Subcutaneous abdominal adipose tissue (tissue), 5 donors: ENCODE results near the gene DCAF10.
"Not testable (repeated sequence)": the region's sequence is repeated elsewhere in the genome, so short reads cannot be mapped to it uniquely, and the experiment has no call there.

Experiments
- H3K27ac ChIP-seq: one replicate; pipeline ENCODE4 v1.7.0; 2013; ENCODE audit warnings: low read depth, mild to moderate bottlenecking, inconsistent platforms, low read length, moderate library complexity
- H3K27me3 ChIP-seq, 5 donors: one replicate each; pipeline ENCODE4 v1.7.0; 2013; ENCODE audit warnings: low read length in 5 of 5, inconsistent platforms in 1 of 5; ENCODE audit not compliant: control insufficient read depth in 5 of 5, insufficient read depth in 4 of 5
- H3K36me3 ChIP-seq, 5 donors: one replicate each; pipeline ENCODE4 v1.7.0; 2013; ENCODE audit warnings: low read length in 5 of 5; ENCODE audit not compliant: control insufficient read depth in 5 of 5, insufficient read depth in 5 of 5
- H3K4me1 ChIP-seq, 5 donors: one replicate each; pipeline ENCODE4 v1.7.0; 2013; ENCODE audit warnings: low read length in 5 of 5, mild to moderate bottlenecking in 3 of 5, moderate library complexity in 1 of 5; ENCODE audit not compliant: control insufficient read depth in 5 of 5, insufficient read depth in 5 of 5
- H3K4me3 ChIP-seq, 5 donors: one replicate each; pipeline ENCODE4 v1.7.0; 2013; ENCODE audit warnings: low read length in 5 of 5, low read depth in 1 of 5
- H3K9ac ChIP-seq, 5 donors: one replicate each; pipeline ENCODE4 v1.7.0; 2013; ENCODE audit warnings: low read length in 5 of 5, mild to moderate bottlenecking in 4 of 5, moderate library complexity in 3 of 5
- H3K9me3 ChIP-seq, 5 donors: one replicate each; pipeline ENCODE4 v1.7.0; 2013; ENCODE audit warnings: low read length in 5 of 5; ENCODE audit not compliant: control insufficient read depth in 5 of 5
- donor health status: healthy.
- donor health status: healthy.
- donor health status: healthy.
- donor health status: healthy.
- donor health status: healthy.

Gene DCAF10

DNA sequence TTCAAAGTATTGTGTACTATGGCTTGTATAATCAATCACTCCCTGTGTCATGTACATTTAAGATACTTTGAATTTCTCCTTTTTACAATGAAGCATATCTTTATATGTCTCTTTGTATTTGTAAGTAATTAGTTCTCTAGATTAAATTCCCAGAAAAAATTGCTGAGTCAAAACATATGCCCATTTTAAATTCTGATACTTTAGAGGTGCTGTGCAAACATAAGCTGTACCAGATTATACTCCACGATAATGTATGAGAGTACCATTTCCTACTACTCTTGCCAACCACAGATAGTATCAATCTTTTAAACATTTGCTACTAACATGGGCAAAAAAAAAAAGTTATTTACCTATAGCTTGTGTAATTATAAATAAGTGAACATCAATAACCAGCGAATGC lies 18.3 kb downstream of the DCAF10 start:
- Histone ChIP-seq H3K27ac (no peak overlapping the region), H3K4me1 (no peaks in the 10 kb centered on the region), H3K36me3 (peaks cover 0 to 21% (median 8%) of the 10 kb centered on the region in 5 donors), H3K9me3 (no peaks in the 10 kb centered on the region), H3K9ac (no peak overlapping the region), H3K27me3 (no peaks in the 10 kb centered on the region), H3K4me3 (no peak overlapping the region)

- no peaks in the 10 kb centered on the region for H3K9me3 ChIP-seq
- H3K27me3 ChIP-seq = no peaks in the 10 kb centered on the region
- H3K27ac ChIP-seq = no peak overlapping the region
- H3K36me3 ChIP-seq = peaks cover 1 to 29% (median 11%) of the 10 kb centered on the region in 5 donors
- H3K9ac ChIP-seq = no peak overlapping the region
- H3K4me1 ChIP-seq = no peaks in the 10 kb centered on the region
- no peak overlapping the region for H3K4me3 ChIP-seq
Observed at GRCh38 chr9:37820142-37820541, 19.5 kb downstream of the DCAF10 start.

DNA sequence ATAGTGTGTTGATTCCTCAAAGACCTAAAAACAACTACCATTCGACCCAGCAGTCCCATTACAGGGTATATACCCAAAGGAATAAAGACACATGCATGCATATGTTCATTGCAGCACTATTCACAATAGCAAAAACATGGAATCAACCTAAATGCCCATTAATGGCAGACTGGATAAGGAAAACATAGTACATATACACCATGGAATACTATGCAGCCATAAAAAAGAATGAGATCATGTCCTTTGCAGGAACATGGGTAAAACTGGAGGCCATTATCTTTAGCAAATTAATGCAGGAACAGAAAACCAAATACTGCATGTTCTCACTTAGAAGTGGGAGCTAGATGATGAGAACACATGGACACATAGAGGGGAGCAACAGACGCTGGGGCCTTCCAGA lies 24.6 kb downstream of the DCAF10 start:
- not testable (repeated sequence) for H3K4me3 ChIP-seq, H3K9ac ChIP-seq, H3K27me3 ChIP-seq, H3K4me1 ChIP-seq, H3K9me3 ChIP-seq, H3K27ac ChIP-seq
- H3K36me3 ChIP-seq = peaks cover 4 to 42% (median 23%) of the 10 kb centered on the region in 5 donors

- no peaks in the 10 kb centered on the region for H3K27me3 ChIP-seq
- peaks cover 4 to 33% (median 19%) of the 10 kb centered on the region in 5 donors for H3K36me3 ChIP-seq
- H3K27ac ChIP-seq = no peak overlapping the region
- no peaks in the 10 kb centered on the region for H3K9me3 ChIP-seq
- H3K4me3 ChIP-seq = no peak overlapping the region
- no peak overlapping the region for H3K9ac ChIP-seq
- no peaks in the 10 kb centered on the region for H3K4me1 ChIP-seq
Observed at GRCh38 chr9:37827483-37828165, 27.0 kb downstream of the DCAF10 start.

DNA sequence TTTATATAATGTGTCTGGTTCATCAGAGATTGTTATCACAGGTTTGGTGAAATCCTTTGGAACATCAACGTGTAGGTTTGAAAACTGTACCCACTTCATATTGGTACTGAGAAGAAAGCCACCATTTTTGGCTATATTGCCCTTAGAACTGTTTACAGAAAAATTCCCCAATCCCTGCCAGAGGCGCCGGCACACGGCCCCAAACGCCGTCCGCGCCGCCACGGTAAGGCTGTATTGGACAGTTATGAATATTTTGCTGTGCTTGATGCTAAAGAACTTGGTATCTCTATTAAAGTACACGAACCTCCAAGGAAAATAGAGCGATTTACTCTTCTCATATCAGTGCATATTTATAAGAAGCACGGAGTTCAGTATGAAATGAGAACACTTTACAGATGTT lies 35.2 kb downstream of the DCAF10 start:
- Histone ChIP-seq H3K36me3 (peaks cover 0 to 4% (median 0%) of the 10 kb centered on the region in 5 donors), H3K27me3 (no peaks in the 10 kb centered on the region), H3K27ac (no peak overlapping the region), H3K9ac (no peak overlapping the region), H3K4me3 (no peak overlapping the region), H3K4me1 (no peaks in the 10 kb centered on the region), H3K9me3 (no peaks in the 10 kb centered on the region)

DNA sequence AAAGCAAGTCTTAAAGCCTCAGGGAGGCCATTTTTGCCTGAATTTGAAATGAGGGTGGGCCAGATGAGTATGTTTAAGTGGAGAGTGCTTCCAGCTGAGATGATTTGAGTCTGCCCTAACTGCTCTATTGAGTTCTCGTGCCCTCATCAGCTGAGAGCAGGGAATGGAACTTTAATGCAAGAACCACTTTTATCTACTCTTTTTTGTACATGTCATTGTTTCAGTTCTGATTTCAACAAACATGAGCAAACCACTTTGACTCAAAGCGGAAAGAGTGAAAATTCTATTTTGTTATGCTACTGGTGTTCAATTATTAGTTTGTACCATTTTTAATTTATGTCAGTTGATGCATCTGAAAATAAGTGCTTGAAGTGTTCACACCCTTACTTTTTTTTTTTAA lies 35.8 kb downstream of the DCAF10 start:
- H3K9me3 ChIP-seq = no peaks in the 10 kb centered on the region
- no peaks in the 10 kb centered on the region for H3K27me3 ChIP-seq
- no peak overlapping the region for H3K27ac ChIP-seq
- no peak overlapping the region for H3K9ac ChIP-seq
- no peak overlapping the region for H3K4me3 ChIP-seq
- no peaks in the 10 kb centered on the region for H3K4me1 ChIP-seq
- peaks cover 0 to 6% (median 0%) of the 10 kb centered on the region in 5 donors for H3K36me3 ChIP-seq

- Histone ChIP-seq H3K9me3 (no peaks in the 10 kb centered on the region), H3K36me3 (peaks cover 0 to 11% (median 5%) of the 10 kb centered on the region in 5 donors), H3K4me1 (no peaks in the 10 kb centered on the region)
Observed at GRCh38 chr9:37839496-37840461, 39.2 kb downstream of the DCAF10 start.

GRCh38 chr9:37840560-37841194 lies 40.1 kb downstream of the DCAF10 start:
- H3K4me1 ChIP-seq = no peaks in the 10 kb centered on the region
- H3K36me3 ChIP-seq = peaks cover 0 to 11% (median 4%) of the 10 kb centered on the region in 5 donors
- no peaks in the 10 kb centered on the region for H3K9me3 ChIP-seq
- no peak overlapping the region for H3K4me3 ChIP-seq
- no peak overlapping the region for H3K9ac ChIP-seq
- no peak overlapping the region for H3K27ac ChIP-seq
- H3K27me3 ChIP-seq = no peaks in the 10 kb centered on the region

More at GRCh38 chr9:37839496-37840461, 39.2 kb downstream of the DCAF10 start:
- Histone ChIP-seq H3K9ac (no peak overlapping the region), H3K27me3 (no peaks in the 10 kb centered on the region), H3K4me3 (no peak overlapping the region), H3K27ac (no peak overlapping the region)

DNA sequence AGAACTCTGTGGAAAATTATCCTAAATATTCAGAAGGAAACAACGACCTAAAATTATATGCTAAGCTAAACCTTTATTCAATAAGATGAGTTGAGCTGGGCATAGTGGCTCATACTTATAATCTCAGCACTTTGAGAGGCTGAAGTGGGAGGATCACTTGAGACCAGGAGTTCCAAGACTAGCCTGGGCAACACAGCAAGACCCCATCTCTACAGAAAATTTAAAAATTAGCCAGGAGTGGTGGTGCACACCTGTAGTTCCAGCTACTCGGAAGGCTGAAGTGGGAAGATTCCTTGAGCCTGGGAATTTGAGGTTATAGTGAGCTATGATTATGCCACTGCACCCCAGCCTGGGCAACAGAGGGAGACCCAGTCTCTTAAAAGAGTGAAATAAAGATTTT lies 51.6 kb downstream of the DCAF10 start:
- peaks cover 2 to 16% (median 6%) of the 10 kb centered on the region in 5 donors for H3K36me3 ChIP-seq
- no peaks in the 10 kb centered on the region for H3K9me3 ChIP-seq
- H3K9ac ChIP-seq = no peak overlapping the region

GRCh38 chr9:37856551-37856950 lies 56.0 kb downstream of the DCAF10 start:
- Histone ChIP-seq H3K27ac (no peak overlapping the region), H3K36me3 (peaks cover 26 to 38% (median 32%) of the 10 kb centered on the region in 5 donors), H3K9ac (no peak overlapping the region), H3K4me3 (no peak overlapping the region), H3K9me3 (no peaks in the 10 kb centered on the region), H3K4me1 (no peaks in the 10 kb centered on the region), H3K27me3 (no peaks in the 10 kb centered on the region)

More for the DNA sequence above, 51.6 kb downstream of the DCAF10 start:
- Histone ChIP-seq H3K4me3 (no peak overlapping the region), H3K4me1 (no peaks in the 10 kb centered on the region), H3K27me3 (no peaks in the 10 kb centered on the region), H3K27ac (no peak overlapping the region)
